ENCODE data around the gene HMGCS2. TPM values are rescaled to one million over a fixed set of nuclear protein-coding genes. Genes with fewer than 3 reads are reported as not detected.
A peak's percentile ranks its signal among the peaks of the same experiment; 100 is the strongest.

HMGCS2 gene
- total RNA-seq, 1 donor from 2014 or later: 0.51 TPM

DNA sequence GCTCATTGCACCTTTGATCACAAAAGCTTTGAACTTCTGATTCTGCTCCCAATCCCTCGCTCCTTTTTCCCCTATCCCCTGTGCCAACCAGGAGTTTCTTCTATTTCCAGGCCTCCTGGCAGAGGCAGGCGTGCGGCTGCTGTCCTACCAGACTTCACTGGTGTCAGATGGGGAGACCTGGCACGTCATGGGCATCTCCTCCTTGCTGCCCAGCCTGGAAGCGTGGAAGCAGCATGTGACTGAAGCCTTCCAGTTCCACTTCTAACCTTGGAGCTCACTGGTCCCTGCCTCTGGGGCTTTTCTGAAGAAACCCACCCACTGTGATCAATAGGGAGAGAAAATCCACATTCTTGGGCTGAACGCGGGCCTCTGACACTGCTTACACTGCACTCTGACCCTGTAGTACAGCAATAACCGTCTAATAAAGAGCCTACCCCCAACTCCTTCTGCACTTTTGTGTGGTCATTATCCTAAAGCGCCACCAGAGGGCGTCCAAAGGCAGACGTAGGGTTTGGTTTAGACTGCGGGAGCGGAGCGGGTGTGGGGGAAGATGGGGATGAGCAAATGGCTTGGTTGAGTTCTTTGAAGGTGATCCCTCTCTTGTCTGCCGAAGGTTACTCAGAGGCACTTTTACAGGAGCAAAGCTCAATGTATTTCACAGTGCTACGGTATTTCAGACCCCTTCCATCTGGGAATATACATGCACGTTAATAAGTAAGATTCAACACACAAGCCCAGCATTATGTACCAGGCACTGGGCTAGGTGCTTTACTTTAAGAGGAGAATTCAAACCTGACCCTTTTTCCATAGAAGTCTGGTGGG lies 24.7 kb downstream of the HMGCS2 start:
- peak in 1 of 2 experiments; percentile 66 for DNase-seq (ENCODE audit: low spot score in 2 of 2, unreplicated experiment in 2 of 2)
- Mint-ChIP-seq H3K27ac (peak overlapping the region; percentile 39), H3K36me3 (peaks cover 19% of the 10 kb centered on the region)

DNA sequence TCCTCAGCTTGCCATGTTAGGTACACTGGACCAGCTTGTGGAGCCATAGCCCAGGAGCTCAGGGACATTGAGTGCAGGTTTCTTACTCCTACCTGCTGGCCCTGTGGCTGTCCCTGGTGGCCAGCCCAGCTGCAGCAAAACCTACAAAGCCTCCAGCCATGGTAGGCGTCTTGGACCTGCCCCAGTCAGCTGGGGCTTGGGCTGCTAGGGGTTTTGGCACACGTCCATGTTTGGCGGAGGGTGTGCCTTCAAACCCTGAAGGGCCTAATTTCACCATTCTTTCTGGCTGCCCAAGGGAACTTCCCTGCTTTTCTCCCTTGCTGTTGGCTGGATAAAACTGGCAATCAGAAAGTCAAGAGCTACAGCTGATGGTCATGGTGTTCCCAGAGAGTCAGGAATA lies 25.4 kb downstream of the HMGCS2 start:
- Mint-ChIP-seq H3K27me3 (ENCODE audit: low read depth) (no peaks in the 10 kb centered on the region), H3K36me3 (peaks cover 19% of the 10 kb centered on the region)

More for the DNA sequence above, 24.7 kb downstream of the HMGCS2 start:
- peaks cover 15% of the 10 kb centered on the region for H3K4me1 Mint-ChIP-seq
- H3K4me3 Mint-ChIP-seq: no peak overlapping the region
- no peaks in the 10 kb centered on the region for H3K27me3 Mint-ChIP-seq (ENCODE audit: low read depth)
- TF ChIP-seq CTCF (IDR thresholded peaks at IDR 0.05; ENCODE audit: unreplicated experiment): peak; percentile 86
- H3K9me3 Mint-ChIP-seq: no peaks in the 10 kb centered on the region

GRCh38 chr1:119742677-119743076 lies 26.0 kb downstream of the HMGCS2 start:
- no peak for DNase-seq (ENCODE audit: low spot score in 2 of 2, unreplicated experiment in 2 of 2)
- Mint-ChIP-seq H3K4me1 (peaks cover 21% of the 10 kb centered on the region), H3K9me3 (no peaks in the 10 kb centered on the region), H3K27me3 (ENCODE audit: low read depth) (no peaks in the 10 kb centered on the region), H3K4me3 (no peak overlapping the region), H3K36me3 (peaks cover 22% of the 10 kb centered on the region), H3K27ac (peak overlapping the region; percentile 30)
- TF ChIP-seq CTCF (IDR thresholded peaks at IDR 0.05; ENCODE audit: unreplicated experiment): no peak

More for the DNA sequence above, 25.4 kb downstream of the HMGCS2 start:
- H3K27ac Mint-ChIP-seq: no peak overlapping the region
- no peak for TF ChIP-seq CTCF (IDR thresholded peaks at IDR 0.05; ENCODE audit: unreplicated experiment)
- H3K4me3 Mint-ChIP-seq: no peak overlapping the region
- H3K9me3 Mint-ChIP-seq: no peaks in the 10 kb centered on the region
- DNase-seq (ENCODE audit: low spot score in 2 of 2, unreplicated experiment in 2 of 2): no peak
- peaks cover 18% of the 10 kb centered on the region for H3K4me1 Mint-ChIP-seq

GRCh38 chr1:119742202-119742601 lies 26.5 kb downstream of the HMGCS2 start:
- Mint-ChIP-seq H3K27me3 (ENCODE audit: low read depth) (no peaks in the 10 kb centered on the region), H3K4me3 (no peak overlapping the region), H3K4me1 (peaks cover 21% of the 10 kb centered on the region), H3K27ac (peak overlapping the region; percentile 30), H3K36me3 (peaks cover 24% of the 10 kb centered on the region), H3K9me3 (no peaks in the 10 kb centered on the region)
- TF ChIP-seq CTCF (IDR thresholded peaks at IDR 0.05; ENCODE audit: unreplicated experiment): no peak
- DNase-seq (ENCODE audit: low spot score in 2 of 2, unreplicated experiment in 2 of 2): no peak

DNA sequence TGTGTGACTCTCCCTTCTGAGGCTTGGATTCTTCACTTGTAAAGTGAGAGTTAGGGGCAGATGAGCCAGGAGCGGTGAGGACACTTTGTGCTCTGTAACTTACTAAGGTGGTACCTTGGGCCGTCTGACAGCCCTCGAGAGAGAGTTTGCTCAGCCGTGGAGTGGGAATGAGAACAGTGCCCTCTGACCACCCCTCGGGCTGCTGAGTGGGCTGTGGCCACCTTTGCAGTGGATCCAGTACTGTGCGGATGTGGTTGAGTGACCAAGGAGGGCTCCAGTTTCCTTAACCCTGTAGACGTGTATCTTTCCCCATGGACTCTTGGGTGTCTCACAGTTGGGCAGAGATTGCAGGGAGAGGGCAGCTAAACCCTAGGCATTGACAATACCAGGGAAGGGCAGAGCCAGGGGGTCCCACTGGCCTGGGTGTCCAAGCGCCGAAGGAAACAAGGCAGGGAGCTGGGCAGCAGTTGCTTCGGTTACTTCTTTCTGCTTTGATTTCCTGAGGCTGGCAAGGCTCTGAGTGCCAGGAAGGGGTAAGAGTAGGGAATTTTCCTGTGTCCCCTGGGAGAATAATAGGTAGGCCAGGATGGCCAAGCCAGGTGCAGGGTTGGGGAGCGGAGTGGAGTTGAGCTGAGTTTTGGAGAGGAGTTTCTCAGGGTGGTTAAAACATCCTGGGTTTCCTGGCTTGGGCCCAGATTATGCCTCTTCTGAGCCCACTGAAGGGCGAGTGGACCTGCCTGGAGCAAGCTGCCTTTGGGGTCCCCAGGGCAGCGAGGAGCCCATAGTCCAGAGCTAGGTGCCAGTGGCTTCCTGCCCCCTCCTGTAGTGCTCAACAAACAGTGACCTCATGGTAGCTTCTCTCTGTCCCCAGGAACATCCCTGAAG lies 27.6 kb downstream of the HMGCS2 start:
- no peak overlapping the region for H3K27ac Mint-ChIP-seq
- no peak for TF ChIP-seq CTCF (IDR thresholded peaks at IDR 0.05; ENCODE audit: unreplicated experiment)
- no peaks in the 10 kb centered on the region for H3K9me3 Mint-ChIP-seq
- no peaks in the 10 kb centered on the region for H3K27me3 Mint-ChIP-seq (ENCODE audit: low read depth)
- DNase-seq (ENCODE audit: low spot score in 2 of 2, unreplicated experiment in 2 of 2): no peak
- no peak overlapping the region for H3K4me3 Mint-ChIP-seq
- H3K4me1 Mint-ChIP-seq: peaks cover 21% of the 10 kb centered on the region
- H3K36me3 Mint-ChIP-seq: peaks cover 32% of the 10 kb centered on the region

All from mesothelial cell of epicardium (in vitro differentiated cells).